K562 (cell line): ENCODE measurements around the gene IVL.

ENCODE experiments used
- HEY1 ChIP-seq: fragments of 250-450 bp; sonication (Bioruptor Pico); IDR thresholded peaks from 2 replicates; pipeline ENCODE4 v1.5.0; 2020; ENCODE audit warnings: mild to moderate bottlenecking, moderate library complexity, borderline replicate concordance
- KDM1A ChIP-seq, 2 experiments: fragments of 450-650 bp; IDR thresholded peaks; 2 replicates each; pipeline ENCODE4 v1.6.1; 2016; ENCODE audit warnings: mild to moderate bottlenecking in 2 of 2
- MAFF ChIP-seq: IDR thresholded peaks from 2 replicates; pipeline ENCODE4 v1.6.1; 2012; ENCODE audit warnings: low read length, improper control_type of control experiment

DNA sequence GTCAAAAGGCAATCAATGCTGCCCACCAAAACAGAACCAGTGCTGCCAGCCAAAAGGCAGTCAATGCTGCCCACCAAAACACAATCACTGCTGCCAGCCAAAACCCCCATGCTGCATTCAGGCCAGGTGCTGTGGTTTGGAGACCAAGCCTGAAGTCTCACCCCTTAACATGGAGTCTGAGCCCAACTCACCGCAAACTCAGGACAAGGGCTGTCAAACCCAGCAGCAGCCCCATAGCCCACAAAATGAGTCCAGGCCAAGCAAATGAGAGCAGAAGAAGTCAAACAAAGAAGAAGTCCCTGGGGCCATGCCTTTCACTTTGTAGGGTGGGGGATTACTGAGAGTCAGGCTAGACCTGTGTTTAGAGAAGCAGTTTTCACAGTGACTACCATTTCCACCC, 23.8 kb upstream of the IVL start:
- no peak for TF ChIP-seq KDM1A (IDR thresholded peaks at IDR 0.05)
- no peak for TF ChIP-seq MAFF
- no peak for TF ChIP-seq HEY1 (CRISPR knock-in tag)
